Measurements from ENCODE around the gene GYG2. TPM values are rescaled to one million over a fixed set of nuclear protein-coding genes. Genes with fewer than 3 reads are reported as not detected.
A peak's percentile ranks its signal among the peaks of the same experiment; 100 is the strongest.

GYG2 gene
- total RNA-seq, 1 experiment from 2014 or later: 39.8 TPM

DNA sequence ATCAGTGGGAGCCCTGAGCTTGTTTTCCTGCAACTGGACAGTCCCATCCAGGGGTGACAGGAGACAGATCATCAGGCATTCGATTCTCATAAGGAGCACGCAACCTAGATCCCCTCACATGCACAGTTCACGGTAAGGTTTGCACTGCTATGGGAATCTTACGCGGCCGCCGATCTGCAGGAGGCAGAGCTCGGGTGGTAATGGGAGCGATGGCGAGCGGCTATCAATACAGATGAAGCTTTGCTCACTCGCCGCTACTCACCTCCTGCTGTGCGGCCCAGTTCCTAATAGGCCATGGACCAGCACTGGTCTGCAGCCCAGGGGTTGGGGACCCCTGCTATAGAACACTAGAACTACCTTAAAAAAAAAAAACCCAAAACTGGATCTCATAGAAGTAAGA is 55.0 kb downstream of the GYG2 start:
- H3K9me3 ChIP-seq (ENCODE audit: low read depth, low read length, poor library complexity, severe bottlenecking): no peaks in the 10 kb centered on the region
- H3K4me1 ChIP-seq (ENCODE audit: insufficient read depth, low read length, poor library complexity, severe bottlenecking): peaks cover 6% of the 10 kb centered on the region
- no peak for TF ChIP-seq EZH2 (IDR thresholded peaks at IDR 0.05; ENCODE audit: borderline replicate concordance, low read depth, low read length, poor library complexity, severe bottlenecking)
- no peaks in the 10 kb centered on the region for H3K27me3 ChIP-seq (replicated peaks; ENCODE audit: insufficient read depth, low read depth, low read length, poor library complexity)
- DNase-seq (ENCODE audit: low spot score): no peak
- ChIA-PET POLR2A (ENCODE audit: low non-redundant PET) (no interaction called here), CTCF (no interaction called here)
- BruUV-seq (replicated peaks): no TSS peak
- intact Hi-C loops (cut with micrococcal nuclease; ENCODE audit: unreplicated experiment): loop anchor here (10.0 kb wide), 1 partner anchor 751 kb away; no protein-coding TSS in a partner anchor
- no peaks in the 10 kb centered on the region for H3K36me3 ChIP-seq (ENCODE audit: insufficient read depth, low read length, poor library complexity, severe bottlenecking)
- H3K4me3 ChIP-seq (ENCODE audit: low read depth, low read length, poor library complexity, severe bottlenecking): no peak overlapping the region
- no peak overlapping the region for H3K27ac ChIP-seq (ENCODE audit: low read depth, low read length, poor library complexity, severe bottlenecking)

- Histone ChIP-seq H3K4me1 (ENCODE audit: insufficient read depth, low read length, poor library complexity, severe bottlenecking) (peaks cover 15% of the 10 kb centered on the region), H3K9me3 (ENCODE audit: low read depth, low read length, poor library complexity, severe bottlenecking) (no peaks in the 10 kb centered on the region), H3K36me3 (ENCODE audit: insufficient read depth, low read length, poor library complexity, severe bottlenecking) (no peaks in the 10 kb centered on the region), H3K4me3 (ENCODE audit: low read depth, low read length, poor library complexity, severe bottlenecking) (no peak overlapping the region), H3K27ac (ENCODE audit: low read depth, low read length, poor library complexity, severe bottlenecking) (no peak overlapping the region), H3K27me3 (replicated peaks; ENCODE audit: insufficient read depth, low read depth, low read length, poor library complexity) (no peaks in the 10 kb centered on the region)
- no peak for DNase-seq (ENCODE audit: low spot score)
- ChIA-PET CTCF (no interaction called here), POLR2A (ENCODE audit: low non-redundant PET) (no interaction called here)
- TF ChIP-seq EZH2 (IDR thresholded peaks at IDR 0.05; ENCODE audit: borderline replicate concordance, low read depth, low read length, poor library complexity, severe bottlenecking): no peak
- TF ChIP-seq, protein P1, sequence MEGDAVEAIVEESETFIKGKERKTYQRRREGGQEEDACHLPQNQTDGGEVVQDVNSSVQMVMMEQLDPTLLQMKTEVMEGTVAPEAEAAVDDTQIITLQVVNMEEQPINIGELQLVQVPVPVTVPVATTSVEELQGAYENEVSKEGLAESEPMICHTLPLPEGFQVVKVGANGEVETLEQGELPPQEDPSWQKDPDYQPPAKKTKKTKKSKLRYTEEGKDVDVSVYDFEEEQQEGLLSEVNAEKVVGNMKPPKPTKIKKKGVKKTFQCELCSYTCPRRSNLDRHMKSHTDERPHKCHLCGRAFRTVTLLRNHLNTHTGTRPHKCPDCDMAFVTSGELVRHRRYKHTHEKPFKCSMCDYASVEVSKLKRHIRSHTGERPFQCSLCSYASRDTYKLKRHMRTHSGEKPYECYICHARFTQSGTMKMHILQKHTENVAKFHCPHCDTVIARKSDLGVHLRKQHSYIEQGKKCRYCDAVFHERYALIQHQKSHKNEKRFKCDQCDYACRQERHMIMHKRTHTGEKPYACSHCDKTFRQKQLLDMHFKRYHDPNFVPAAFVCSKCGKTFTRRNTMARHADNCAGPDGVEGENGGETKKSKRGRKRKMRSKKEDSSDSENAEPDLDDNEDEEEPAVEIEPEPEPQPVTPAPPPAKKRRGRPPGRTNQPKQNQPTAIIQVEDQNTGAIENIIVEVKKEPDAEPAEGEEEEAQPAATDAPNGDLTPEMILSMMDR (conservative IDR thresholded peaks at IDR 0.05; ENCODE audit: low read depth, low read length): no peak
- intact Hi-C loops (cut with micrococcal nuclease; ENCODE audit: unreplicated experiment): loop anchor here (10.0 kb wide), 1 partner anchor 746 kb away; no protein-coding TSS in a partner anchor
- BruUV-seq (replicated peaks): no TSS peak
Measured at GRCh38 chrX:2888309-2888708, 59.6 kb downstream of the GYG2 start.

DNA sequence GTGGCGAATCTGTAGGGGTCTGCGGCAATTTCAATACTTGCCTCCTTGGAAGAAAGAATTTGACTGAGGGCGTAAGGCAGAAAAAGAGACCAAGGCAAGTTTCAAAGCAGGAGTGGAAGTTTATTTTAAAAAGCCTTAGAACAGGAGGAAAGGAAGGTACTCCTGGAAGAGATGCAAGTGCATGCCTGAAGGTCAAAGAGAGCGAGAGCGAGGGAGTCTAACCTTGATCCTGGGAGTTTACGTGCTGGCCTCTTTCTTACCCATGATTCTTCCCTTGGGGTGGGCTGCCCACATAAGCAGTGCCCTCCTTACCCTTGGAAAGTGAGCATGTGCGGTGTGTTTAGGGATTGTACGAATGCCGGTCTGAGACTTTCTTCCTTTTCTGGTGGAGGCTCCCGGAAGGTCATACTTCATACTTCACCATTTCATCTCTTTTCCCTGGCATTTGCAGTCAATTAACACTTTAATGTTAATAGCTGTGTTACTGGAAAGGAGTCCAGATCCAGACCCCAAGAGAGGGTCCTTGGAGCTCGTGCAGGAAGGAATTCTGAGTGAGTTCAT is 60.4 kb downstream of the GYG2 start:
- H3K36me3 ChIP-seq (ENCODE audit: insufficient read depth, low read length, poor library complexity, severe bottlenecking): no peaks in the 10 kb centered on the region
- no peak overlapping the region for H3K27ac ChIP-seq (ENCODE audit: low read depth, low read length, poor library complexity, severe bottlenecking)
- no peaks in the 10 kb centered on the region for H3K27me3 ChIP-seq (replicated peaks; ENCODE audit: insufficient read depth, low read depth, low read length, poor library complexity)
- H3K9me3 ChIP-seq (ENCODE audit: low read depth, low read length, poor library complexity, severe bottlenecking): no peaks in the 10 kb centered on the region
- peaks cover 15% of the 10 kb centered on the region for H3K4me1 ChIP-seq (ENCODE audit: insufficient read depth, low read length, poor library complexity, severe bottlenecking)
- no peak for TF ChIP-seq EZH2 (IDR thresholded peaks at IDR 0.05; ENCODE audit: borderline replicate concordance, low read depth, low read length, poor library complexity, severe bottlenecking)
- TF ChIP-seq, protein P1 (conservative IDR thresholded peaks at IDR 0.05; ENCODE audit: low read depth, low read length): no peak
- peak overlapping the region; percentile 49 for H3K4me3 ChIP-seq (ENCODE audit: low read depth, low read length, poor library complexity, severe bottlenecking)
- ChIA-PET CTCF (no interaction called here), POLR2A (ENCODE audit: low non-redundant PET) (no interaction called here)
- no TSS peak for BruUV-seq (replicated peaks)
- no peak for DNase-seq (ENCODE audit: low spot score)
- intact Hi-C loops (cut with micrococcal nuclease; ENCODE audit: unreplicated experiment): loop anchor here (10.0 kb wide), 1 partner anchor 746 kb away; no protein-coding TSS in a partner anchor

All from A673 (cell line).